Loucy (cell line): ENCODE measurements around the gene SETD3.

Experiments used
- H2AFZ ChIP-seq: fragments of 200-600 bp; sonication (generic); 2 replicates; pipeline ENCODE4 v1.6.0; 2016; ENCODE audit warnings: antibody characterized with exemption, mild to moderate bottlenecking, low read length, moderate library complexity
- H3F3A ChIP-seq: fragments of 200-600 bp; 2 replicates; pipeline ENCODE4 v1.6.0; 2016; ENCODE audit warnings: antibody characterized with exemption, low read depth, mild to moderate bottlenecking
- H3K27me3 ChIP-seq: fragments of 200-600 bp; sonication (generic); 2 replicates; pipeline ENCODE4 v1.6.1; 2014; ENCODE audit warnings: low read length, mild to moderate bottlenecking; ENCODE audit not compliant: insufficient read depth, poor library complexity, severe bottlenecking
- H3K36me3 ChIP-seq: fragments of 200-600 bp; sonication (generic); 2 replicates; pipeline ENCODE4 v1.6.1; 2016; ENCODE audit warnings: low read length; ENCODE audit not compliant: insufficient read depth
- H3K4me1 ChIP-seq: fragments of 200-600 bp; sonication (generic); 2 replicates; pipeline ENCODE4 v1.5.1; 2014; ENCODE audit warnings: low read length, mild to moderate bottlenecking; ENCODE audit not compliant: insufficient read depth, poor library complexity, severe bottlenecking
- H3K4me2 ChIP-seq: fragments of 200-600 bp; sonication (generic); 2 replicates; pipeline ENCODE4 v1.6.0; 2014; ENCODE audit warnings: antibody characterized with exemption, low read length, low read depth, mild to moderate bottlenecking; ENCODE audit not compliant: poor library complexity, severe bottlenecking
- H3K4me3 ChIP-seq: fragments of 200-600 bp; sonication (generic); 2 replicates; pipeline ENCODE4 v1.5.1; 2014; ENCODE audit warnings: low read length, mild to moderate bottlenecking, mixed read lengths; ENCODE audit not compliant: poor library complexity, severe bottlenecking
- H3K79me2 ChIP-seq: fragments of 200-600 bp; sonication (generic); 2 replicates; pipeline ENCODE4 v1.6.1; 2014; ENCODE audit warnings: low read length; ENCODE audit not compliant: insufficient read depth
- H3K9ac ChIP-seq: fragments of 200-600 bp; sonication (generic); 2 replicates; pipeline ENCODE4 v1.6.0; 2014; ENCODE audit warnings: mild to moderate bottlenecking, low read depth, low read length, moderate library complexity; ENCODE audit not compliant: poor library complexity, severe bottlenecking
- H3K9me2 ChIP-seq: fragments of 200-600 bp; sonication (generic); replicated peaks from 2 replicates; pipeline ENCODE4 v1.6.1; 2016; ENCODE audit warnings: low read depth, low read length, mixed read lengths
- H3K9me3 ChIP-seq: fragments of 200-600 bp; sonication (generic); 2 replicates; pipeline ENCODE4 v1.6.1; 2014; ENCODE audit warnings: mild to moderate bottlenecking, antibody characterized with exemption, low read length, low read depth; ENCODE audit not compliant: insufficient read depth
- H4K20me1 ChIP-seq: fragments of 200-600 bp; sonication (generic); 2 replicates; pipeline ENCODE4 v1.6.0; 2014; ENCODE audit warnings: antibody characterized with exemption, low read length, mild to moderate bottlenecking; ENCODE audit not compliant: insufficient read depth, poor library complexity, severe bottlenecking
- CTCF ChIP-seq: fragments of 200-600 bp; sonication (generic); conservative IDR thresholded peaks from 2 replicates; pipeline ENCODE4 v1.5.1; 2014; ENCODE audit warnings: mild to moderate bottlenecking, antibody characterized with exemption, low read length
- EZH2phosphoT487 ChIP-seq: fragments of 200-600 bp; IDR thresholded peaks from 2 replicates; pipeline ENCODE4 v1.6.1; 2018; ENCODE audit warnings: antibody characterized with exemption, mild to moderate bottlenecking, moderate library complexity, borderline replicate concordance

The SETD3 gene

GRCh38 chr14:99374964-99375363 is 105.7 kb downstream of the SETD3 start:
- H3K9ac ChIP-seq = no peak overlapping the region
- H4K20me1 ChIP-seq = no peaks in the 10 kb centered on the region
- no peaks in the 10 kb centered on the region for H3K79me2 ChIP-seq
- H2AFZ ChIP-seq = no peak overlapping the region
- no peak overlapping the region for H3K4me2 ChIP-seq
- no peaks in the 10 kb centered on the region for H3K27me3 ChIP-seq
- H3F3A ChIP-seq = no peaks in the 10 kb centered on the region
- no peaks in the 10 kb centered on the region for H3K4me1 ChIP-seq
- no peak overlapping the region for H3K4me3 ChIP-seq
- H3K9me3 ChIP-seq = no peaks in the 10 kb centered on the region
- no peaks in the 10 kb centered on the region for H3K9me2 ChIP-seq
- H3K36me3 ChIP-seq = no peaks in the 10 kb centered on the region
- TF ChIP-seq EZH2phosphoT487 (no peak), CTCF (no peak)

- no peak for TF ChIP-seq EZH2phosphoT487
- TF ChIP-seq CTCF = no peak
- Histone ChIP-seq H3K9ac (no peak overlapping the region), H3K9me2 (no peaks in the 10 kb centered on the region), H3K27me3 (no peaks in the 10 kb centered on the region), H3K4me2 (no peak overlapping the region), H2AFZ (no peak overlapping the region), H3K4me3 (no peak overlapping the region), H3F3A (no peaks in the 10 kb centered on the region), H3K9me3 (no peaks in the 10 kb centered on the region), H3K79me2 (no peaks in the 10 kb centered on the region), H3K36me3 (no peaks in the 10 kb centered on the region), H4K20me1 (no peaks in the 10 kb centered on the region), H3K4me1 (no peaks in the 10 kb centered on the region)
Observed at GRCh38 chr14:99363616-99364290, 116.9 kb downstream of the SETD3 start.

- Histone ChIP-seq H3K4me3 (no peak overlapping the region), H3K79me2 (no peaks in the 10 kb centered on the region), H3K9me2 (no peaks in the 10 kb centered on the region), H3K9me3 (no peaks in the 10 kb centered on the region), H3F3A (no peaks in the 10 kb centered on the region), H4K20me1 (no peaks in the 10 kb centered on the region), H3K27me3 (no peaks in the 10 kb centered on the region), H3K4me1 (no peaks in the 10 kb centered on the region), H2AFZ (no peak overlapping the region), H3K36me3 (no peaks in the 10 kb centered on the region), H3K9ac (no peak overlapping the region), H3K4me2 (no peak overlapping the region)
- TF ChIP-seq EZH2phosphoT487 = no peak
- no peak for TF ChIP-seq CTCF
Observed at GRCh38 chr14:99363051-99363450, 117.6 kb downstream of the SETD3 start.
